DMS79 treated with DMSO at 0.1 percent for 48 hours (cell line): Measurements from ENCODE around the gene MED25.

Source experiments
- DNase-seq: peaks from one replicate; lab custom pipeline; 2025; lab: John Stamatoyannopoulos, UW

The MED25 gene

DNA sequence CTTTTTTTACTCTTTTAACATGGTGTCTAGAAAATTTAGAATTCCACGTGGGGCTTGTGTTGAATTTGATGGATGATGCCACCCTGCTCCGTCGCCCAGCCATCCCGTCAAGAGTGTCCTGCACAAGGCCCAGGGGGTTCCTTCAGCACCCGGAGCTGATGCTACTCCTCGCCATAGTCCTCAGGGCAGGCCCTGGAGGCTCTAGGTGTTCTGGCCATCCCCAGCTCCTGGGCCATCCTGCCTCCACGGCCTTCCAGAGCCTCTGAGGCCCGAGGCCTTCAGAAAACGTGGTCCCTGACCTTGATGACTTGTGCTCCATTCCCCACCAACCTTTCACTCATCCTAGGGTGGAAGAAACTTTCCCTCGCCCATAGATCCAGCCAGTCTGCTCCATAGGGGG is 55.7 kb downstream of the MED25 start:
- DNase-seq = no peak

DNA sequence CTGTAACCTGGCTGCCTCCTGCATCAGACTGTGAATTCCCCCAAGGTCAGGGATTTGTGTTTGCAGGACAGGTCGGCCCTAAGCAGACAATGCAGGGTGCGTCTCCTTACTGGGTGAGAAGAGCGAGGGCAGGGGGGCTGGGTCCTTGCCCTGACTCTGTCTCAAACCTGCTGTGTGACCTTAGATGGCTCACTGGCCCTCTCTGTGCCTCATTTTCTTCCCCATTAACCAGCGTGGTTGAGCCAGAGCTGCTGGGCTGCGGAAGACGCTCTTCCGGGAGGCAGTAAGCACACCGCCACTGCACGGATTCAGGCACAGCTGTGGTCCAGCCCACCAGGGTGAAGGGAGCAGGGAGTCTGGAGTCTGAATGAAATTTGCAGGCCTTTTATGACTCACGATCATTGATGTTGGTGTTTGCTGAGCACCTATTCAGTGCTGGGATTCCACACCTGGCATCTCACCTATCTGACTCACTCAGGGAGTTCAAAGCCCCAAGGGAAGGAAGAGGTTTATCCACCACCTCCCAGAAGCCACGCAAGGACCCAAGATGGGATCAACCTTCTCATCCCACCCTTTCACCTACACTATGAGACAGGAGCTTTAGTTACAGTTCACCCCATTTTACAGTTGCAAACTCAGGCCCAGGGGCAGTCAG is 56.5 kb downstream of the MED25 start:
- no peak for DNase-seq

DNA sequence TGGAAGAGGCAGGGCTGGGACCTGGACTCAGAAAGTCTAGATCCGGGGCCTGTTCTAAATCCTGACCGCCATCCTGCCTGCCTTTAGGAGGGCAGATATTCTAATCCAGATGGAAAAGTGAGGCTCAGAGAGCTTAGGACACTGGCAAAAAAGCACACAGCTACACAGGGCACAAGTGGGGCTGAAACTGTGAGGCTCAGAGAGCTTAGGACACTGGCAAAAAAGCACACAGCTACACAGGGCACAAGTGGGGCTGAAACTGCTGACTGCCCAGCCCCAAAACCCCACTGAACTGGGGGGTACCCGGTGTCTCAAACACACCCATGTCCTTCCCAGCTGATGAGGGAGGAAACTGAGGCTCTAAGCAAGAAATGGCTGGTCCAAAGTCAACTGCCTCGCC is 57.1 kb downstream of the MED25 start:
- no peak for DNase-seq

DNA sequence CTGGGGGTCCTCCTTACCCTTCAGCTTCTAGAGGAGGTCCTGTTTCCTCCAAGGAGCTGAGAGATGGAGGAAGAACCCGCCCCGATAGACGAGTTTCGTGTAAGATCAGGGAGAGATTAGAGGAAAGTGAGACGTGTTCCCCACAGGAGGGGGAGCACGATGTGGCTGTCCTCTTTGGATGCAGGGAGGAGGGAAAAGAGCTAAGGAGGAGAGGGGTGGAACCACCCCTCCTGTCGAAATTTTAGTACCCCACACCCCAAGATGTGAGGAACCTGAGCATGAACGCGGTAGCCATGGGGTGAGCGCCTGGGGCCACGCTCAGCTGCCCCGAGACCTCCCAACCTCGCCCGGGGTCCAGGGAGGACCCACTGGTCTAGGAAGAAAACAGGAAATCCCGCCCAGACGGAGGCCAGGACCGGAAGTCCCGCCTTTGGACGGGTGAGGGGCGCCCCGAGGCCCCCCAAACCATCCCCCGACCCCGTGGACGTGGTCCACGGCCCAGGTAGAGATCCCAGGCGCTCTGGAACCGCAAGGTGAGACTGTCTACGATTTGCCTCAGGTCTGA is 57.9 kb downstream of the MED25 start:
- DNase-seq = peak; percentile 66

GRCh38 chr19:49876422-49877019 is 58.4 kb downstream of the MED25 start:
- DNase-seq = peak; percentile 97

- peak; percentile 99 for DNase-seq
These were observed 59.2 kb downstream of the MED25 start, which contains the start of the genes AKT1S1 and TBC1D17 for GRCh38 chr19:49877020-49877878. Gene AKT1S1 (minus strand): TSS chr19:49877355. CDS start chr19:49873295, 4,060 bp downstream. Gene TBC1D17 (plus strand): TSS chr19:49877702. CDS start chr19:49877724, 22 bp downstream.

GRCh38 chr19:49877879-49878743 is 60.0 kb downstream of the MED25 start:
- peak; percentile 95 for DNase-seq

- no peak for DNase-seq
These were observed 60.6 kb downstream of the MED25 start for GRCh38 chr19:49878744-49879070.

DNA sequence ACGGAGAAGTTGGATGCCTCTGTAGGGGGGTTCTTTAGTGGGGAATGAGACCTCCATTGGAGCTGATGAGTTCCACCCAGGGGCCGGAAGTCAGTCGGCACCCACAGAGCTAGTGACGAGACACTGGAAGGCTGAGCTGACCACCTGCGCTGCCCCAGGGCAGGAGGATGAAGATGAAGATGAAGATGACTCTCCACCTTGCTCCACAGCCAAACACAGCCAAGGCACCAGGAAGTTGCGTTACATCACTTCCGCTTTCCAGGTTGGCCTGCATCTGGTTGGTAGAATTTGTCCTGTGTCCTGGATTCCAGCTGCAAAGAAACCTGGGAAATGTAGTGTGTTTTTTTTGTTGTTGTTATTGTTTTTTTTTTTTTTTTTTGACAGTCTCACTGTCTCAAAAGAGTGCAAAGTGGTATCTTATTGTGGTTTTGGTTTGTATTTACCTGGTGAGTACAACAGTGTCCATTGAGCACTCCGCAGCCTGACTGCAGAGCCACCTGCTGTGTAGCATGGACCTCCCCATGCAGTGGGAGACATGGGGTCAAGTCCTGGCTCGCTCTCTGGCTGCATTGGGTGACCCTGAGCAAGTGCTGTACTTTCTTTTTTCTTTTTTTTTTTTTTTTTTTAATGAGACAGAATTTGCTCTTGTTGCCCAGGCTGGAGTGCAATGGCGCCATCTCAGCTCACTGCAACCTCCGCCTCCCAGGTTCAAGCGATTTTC is 61.3 kb downstream of the MED25 start:
- no peak for DNase-seq

DNA sequence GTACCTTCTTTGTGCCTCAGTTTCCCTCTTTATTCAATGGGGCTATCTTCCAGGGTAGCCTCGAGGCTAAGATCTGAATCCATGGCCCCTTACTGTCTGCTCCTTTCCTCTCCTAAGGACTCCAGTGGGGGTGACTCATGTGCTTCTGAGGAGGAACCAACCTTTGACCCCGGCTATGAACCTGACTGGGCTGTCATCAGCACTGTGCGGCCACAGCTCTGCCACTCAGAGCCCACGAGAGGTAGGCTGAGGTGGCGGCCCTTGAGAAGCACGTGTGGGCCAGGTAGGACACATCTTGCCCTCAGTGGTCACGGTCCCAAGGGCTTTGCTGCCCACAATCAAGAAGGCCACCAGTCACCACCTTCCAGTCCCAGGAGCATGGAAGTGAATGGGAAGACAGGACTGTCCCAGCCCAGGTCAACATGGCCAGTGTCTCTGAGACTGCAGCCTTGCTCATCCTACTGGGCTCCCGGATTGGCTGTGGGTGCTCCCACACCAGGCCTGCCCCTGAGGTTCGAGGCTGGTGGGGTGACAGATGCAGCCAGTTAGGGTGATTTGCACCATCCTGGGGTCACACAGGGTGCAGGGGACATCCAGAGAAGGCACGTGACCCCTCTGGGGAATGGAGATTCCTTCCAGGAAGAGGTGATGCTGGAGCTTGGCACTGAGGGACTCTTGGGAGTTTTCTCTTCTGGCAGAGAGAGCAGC is 62.2 kb downstream of the MED25 start:
- DNase-seq = no peak

- no peak for DNase-seq
These were observed 63.1 kb downstream of the MED25 start for GRCh38 chr19:49881186-49881585.

- DNase-seq = no peak
These were observed 63.7 kb downstream of the MED25 start for GRCh38 chr19:49881672-49882394.

- DNase-seq = no peak
These were observed 64.6 kb downstream of the MED25 start for GRCh38 chr19:49882643-49883042.

DNA sequence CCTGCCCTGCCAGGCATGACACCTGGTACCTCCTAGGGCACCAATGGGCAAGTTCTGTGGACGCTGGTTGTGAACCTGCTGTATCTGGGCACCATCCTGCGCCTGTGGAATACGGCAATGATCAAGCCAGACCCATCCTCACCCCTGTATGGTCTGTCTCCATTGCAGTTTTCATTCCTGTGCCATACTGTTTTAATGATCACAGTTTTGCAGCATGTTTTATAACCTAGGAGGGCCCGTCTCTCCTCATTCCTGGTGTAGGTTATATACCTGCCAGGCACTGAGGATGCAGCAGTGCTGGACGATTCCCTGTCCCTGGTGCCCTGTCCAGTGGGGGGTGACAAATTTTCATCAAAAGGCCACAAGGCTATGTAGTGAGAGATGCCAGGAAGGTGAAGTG is 65.0 kb downstream of the MED25 start:
- no peak for DNase-seq

- DNase-seq = no peak
These were observed 66.0 kb downstream of the MED25 start for GRCh38 chr19:49884109-49884508.

GRCh38 chr19:49884760-49885159 is 66.7 kb downstream of the MED25 start:
- DNase-seq = no peak
